MM.1S (cell line): ENCODE results near the gene SUV39H2.

Experiments
- DNase-seq: peaks from one replicate; pipeline ENCODE4 v3.0.0-alpha.2; 2015
- H2AFZ ChIP-seq: fragments of 300-600 bp; sonication (generic); 2 replicates; pipeline ENCODE4 v1.6.0; 2016; ENCODE audit warnings: antibody characterized with exemption, low read length
- H3F3A ChIP-seq: fragments of 300-600 bp; sonication (generic); 2 replicates; pipeline ENCODE4 v1.6.1; 2016; ENCODE audit warnings: mild to moderate bottlenecking, antibody characterized with exemption, low read length, moderate library complexity, mixed read lengths; ENCODE audit not compliant: insufficient read depth
- H3K27ac ChIP-seq: fragments of 300-600 bp; sonication (generic); 2 replicates; pipeline ENCODE4 v1.5.1; 2016; ENCODE audit warnings: mild to moderate bottlenecking, low read length
- H3K27me3 ChIP-seq: fragments of 300-600 bp; sonication (generic); replicated peaks from 2 replicates; pipeline ENCODE4 v1.6.0; 2016; ENCODE audit warnings: low read length; ENCODE audit not compliant: insufficient read depth
- H3K36me3 ChIP-seq: fragments of 300-600 bp; sonication (generic); replicated peaks from 2 replicates; pipeline ENCODE4 v1.6.1; 2016; ENCODE audit warnings: mild to moderate bottlenecking, low read length, mixed read lengths; ENCODE audit not compliant: insufficient read depth
- H3K4me1 ChIP-seq: fragments of 300-600 bp; sonication (generic); 2 replicates; pipeline ENCODE4 v1.6.1; 2016; ENCODE audit warnings: low read length, mixed read lengths
- H3K4me2 ChIP-seq: fragments of 300-600 bp; sonication (generic); 2 replicates; pipeline ENCODE4 v1.6.0; 2016; ENCODE audit warnings: low read depth, low read length
- H3K4me3 ChIP-seq: fragments of 300-600 bp; sonication (generic); 2 replicates; pipeline ENCODE4 v1.5.1; 2016; ENCODE audit warnings: low read length, mixed read lengths
- H3K79me2 ChIP-seq: fragments of 300-600 bp; sonication (generic); 2 replicates; pipeline ENCODE4 v1.6.1; 2016; ENCODE audit warnings: mixed run types, low read length, mixed read lengths
- H3K9ac ChIP-seq: fragments of 300-600 bp; sonication (generic); 2 replicates; pipeline ENCODE4 v1.6.1; 2016; ENCODE audit warnings: low read length, mixed read lengths
- H3K9me2 ChIP-seq: fragments of 300-600 bp; sonication (generic); replicated peaks from 2 replicates; pipeline ENCODE4 v1.6.1; 2016; ENCODE audit warnings: mild to moderate bottlenecking, low read length, mixed read lengths; ENCODE audit not compliant: insufficient read depth
- H3K9me3 ChIP-seq: fragments of 300-600 bp; sonication (generic); replicated peaks from 2 replicates; pipeline ENCODE4 v1.6.1; 2016; ENCODE audit warnings: mild to moderate bottlenecking, low read length, mixed read lengths; ENCODE audit not compliant: insufficient read depth
- H4K20me1 ChIP-seq: fragments of 300-600 bp; sonication (generic); 2 replicates; pipeline ENCODE4 v1.6.1; 2016; ENCODE audit warnings: mild to moderate bottlenecking, low read length, moderate library complexity, mixed read lengths; ENCODE audit not compliant: insufficient read depth
- EZH2 ChIP-seq: fragments of 300-600 bp; sonication (generic); optimal IDR thresholded peaks from 2 replicates; pipeline ENCODE3; 2017; ENCODE audit warnings: low read depth, mild to moderate bottlenecking, antibody characterized with exemption, low read length, mixed read lengths
- EZH2phosphoT487 ChIP-seq: fragments of 300-600 bp; sonication (generic); IDR thresholded peaks from 2 replicates; pipeline ENCODE4 v1.6.1; 2018; ENCODE audit warnings: antibody characterized with exemption, low read length
- TF ChIP-seq, protein P1 (sequence below): fragments of 300-600 bp; sonication (generic); IDR thresholded peaks from 2 replicates; pipeline ENCODE4 v1.5.1; 2016; ENCODE audit warnings: antibody characterized with exemption, low read length, mixed read lengths

The SUV39H2 gene

GRCh38 chr10:14858338-14858960 lies 20.2 kb upstream of the SUV39H2 start:
- no peak overlapping the region for H3K4me2 ChIP-seq
- TF ChIP-seq, protein P1, sequence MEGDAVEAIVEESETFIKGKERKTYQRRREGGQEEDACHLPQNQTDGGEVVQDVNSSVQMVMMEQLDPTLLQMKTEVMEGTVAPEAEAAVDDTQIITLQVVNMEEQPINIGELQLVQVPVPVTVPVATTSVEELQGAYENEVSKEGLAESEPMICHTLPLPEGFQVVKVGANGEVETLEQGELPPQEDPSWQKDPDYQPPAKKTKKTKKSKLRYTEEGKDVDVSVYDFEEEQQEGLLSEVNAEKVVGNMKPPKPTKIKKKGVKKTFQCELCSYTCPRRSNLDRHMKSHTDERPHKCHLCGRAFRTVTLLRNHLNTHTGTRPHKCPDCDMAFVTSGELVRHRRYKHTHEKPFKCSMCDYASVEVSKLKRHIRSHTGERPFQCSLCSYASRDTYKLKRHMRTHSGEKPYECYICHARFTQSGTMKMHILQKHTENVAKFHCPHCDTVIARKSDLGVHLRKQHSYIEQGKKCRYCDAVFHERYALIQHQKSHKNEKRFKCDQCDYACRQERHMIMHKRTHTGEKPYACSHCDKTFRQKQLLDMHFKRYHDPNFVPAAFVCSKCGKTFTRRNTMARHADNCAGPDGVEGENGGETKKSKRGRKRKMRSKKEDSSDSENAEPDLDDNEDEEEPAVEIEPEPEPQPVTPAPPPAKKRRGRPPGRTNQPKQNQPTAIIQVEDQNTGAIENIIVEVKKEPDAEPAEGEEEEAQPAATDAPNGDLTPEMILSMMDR: no peak
- TF ChIP-seq EZH2phosphoT487: no peak
- TF ChIP-seq EZH2: no peak
- no peaks in the 10 kb centered on the region for H3K27me3 ChIP-seq
- H3K9ac ChIP-seq: no peak overlapping the region
- H4K20me1 ChIP-seq: no peaks in the 10 kb centered on the region
- no peak for DNase-seq
- H3K9me2 ChIP-seq: no peaks in the 10 kb centered on the region
- H3K36me3 ChIP-seq: no peaks in the 10 kb centered on the region; the same call in 1 of the 2 replicates
- no peaks in the 10 kb centered on the region for H3K9me3 ChIP-seq
- H3K27ac ChIP-seq: no peak overlapping the region
- no peak overlapping the region for H2AFZ ChIP-seq
- peaks cover 4% of the 10 kb centered on the region; the same call in 1 of the 2 replicates for H3F3A ChIP-seq
- no peak overlapping the region for H3K4me3 ChIP-seq
- peaks cover 7% of the 10 kb centered on the region; the same call in 1 of the 2 replicates for H3K79me2 ChIP-seq
- peaks cover 16% of the 10 kb centered on the region; the same call in 1 of the 2 replicates for H3K4me1 ChIP-seq

DNA sequence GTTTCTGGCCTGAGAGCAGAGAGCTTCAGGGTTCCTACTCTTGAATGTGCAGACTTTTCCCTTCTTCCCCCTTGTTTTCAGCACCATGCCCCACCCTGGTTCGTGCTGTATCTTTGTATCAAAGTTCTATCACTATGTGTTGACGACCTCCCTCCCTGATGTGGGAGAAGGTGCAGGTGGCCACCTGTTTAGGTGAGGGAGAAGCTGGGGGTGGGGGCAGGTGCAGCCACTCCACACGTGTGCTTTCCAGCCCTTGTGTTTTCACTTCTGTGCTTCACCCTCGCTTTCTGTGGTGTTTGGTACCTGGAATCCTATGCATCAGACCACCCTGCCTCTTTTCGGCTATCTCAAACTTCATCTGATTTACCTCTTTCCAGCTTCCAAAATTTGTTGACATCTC lies 19.6 kb upstream of the SUV39H2 start:
- H3K4me2 ChIP-seq: no peak overlapping the region

GRCh38 chr10:14859775-14860174 lies 18.9 kb upstream of the SUV39H2 start:
- H3K36me3 ChIP-seq: no peaks in the 10 kb centered on the region; the same call in 1 of the 2 replicates
- H3K9ac ChIP-seq: no peak overlapping the region
- peaks cover 7% of the 10 kb centered on the region; the same call in 1 of the 2 replicates for H3K79me2 ChIP-seq
- no peak overlapping the region for H3K4me2 ChIP-seq
- no peak overlapping the region for H3K4me3 ChIP-seq
- peaks cover 4% of the 10 kb centered on the region; the same call in 1 of the 2 replicates for H3F3A ChIP-seq
- TF ChIP-seq EZH2: no peak
- TF ChIP-seq, protein P1: no peak
- TF ChIP-seq EZH2phosphoT487: no peak
- no peak overlapping the region for H2AFZ ChIP-seq
- H3K27me3 ChIP-seq: no peaks in the 10 kb centered on the region
- no peak overlapping the region for H3K27ac ChIP-seq
- H4K20me1 ChIP-seq: no peaks in the 10 kb centered on the region
- H3K9me3 ChIP-seq: no peaks in the 10 kb centered on the region
- no peaks in the 10 kb centered on the region for H3K9me2 ChIP-seq
- no peak for DNase-seq
- H3K4me1 ChIP-seq: peaks cover 16% of the 10 kb centered on the region; the same call in 1 of the 2 replicates

More for the DNA sequence above, 19.6 kb upstream of the SUV39H2 start:
- no peak for DNase-seq
- Histone ChIP-seq H3K4me3 (no peak overlapping the region), H3K9ac (no peak overlapping the region), H3K27ac (no peak overlapping the region), H2AFZ (no peak overlapping the region), H3K9me3 (no peaks in the 10 kb centered on the region), H3K79me2 (peaks cover 7% of the 10 kb centered on the region; the same call in 1 of the 2 replicates), H3K4me1 (peaks cover 16% of the 10 kb centered on the region; the same call in 1 of the 2 replicates), H4K20me1 (no peaks in the 10 kb centered on the region), H3F3A (peaks cover 4% of the 10 kb centered on the region; the same call in 1 of the 2 replicates), H3K27me3 (no peaks in the 10 kb centered on the region), H3K9me2 (no peaks in the 10 kb centered on the region), H3K36me3 (no peaks in the 10 kb centered on the region; the same call in 1 of the 2 replicates)
- no peak for TF ChIP-seq EZH2phosphoT487
- no peak for TF ChIP-seq EZH2
- TF ChIP-seq, protein P1: no peak
